HG03108 (cell line): ENCODE data around the gene PLTP.
"Not testable (repeated sequence)": the region's sequence is repeated elsewhere in the genome, so short reads cannot be mapped to it uniquely, and the experiment has no call there.

Experiments used
- ATAC-seq: cut with Tn5 transposase; IDR thresholded peaks from one replicate; pipeline ENCODE4 v1.9.1; 2021; ENCODE audit warnings: moderate library complexity; ENCODE audit not compliant: unreplicated experiment

PLTP gene

GRCh38 chr20:45944965-45945677, 33.2 kb upstream of the PLTP start:
- no peak for ATAC-seq

- no peak for ATAC-seq
Observed at GRCh38 chr20:45944151-45944964, 32.4 kb upstream of the PLTP start.

DNA sequence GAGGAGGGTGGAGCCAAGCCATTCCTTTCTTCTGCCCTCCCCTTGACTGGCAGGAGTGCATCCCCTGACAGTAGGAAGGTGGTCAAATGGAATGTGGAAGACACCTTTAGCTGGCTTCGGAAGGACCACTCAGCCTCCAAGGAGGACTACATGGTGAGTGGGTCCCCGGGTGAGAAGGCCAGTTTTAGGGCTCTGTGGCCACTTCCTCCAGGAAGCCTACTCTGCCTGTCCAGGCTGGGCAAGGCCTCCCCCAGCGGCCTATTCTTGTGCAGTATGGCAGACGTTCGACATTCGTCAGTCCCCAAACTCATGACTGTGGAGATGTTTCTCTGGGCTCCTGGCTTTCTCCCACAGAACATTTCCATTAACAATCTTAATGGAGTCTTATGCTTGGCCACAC, 31.7 kb upstream of the PLTP start:
- no peak for ATAC-seq

GRCh38 chr20:45940469-45940868, 28.5 kb upstream of the PLTP start:
- no peak for ATAC-seq

DNA sequence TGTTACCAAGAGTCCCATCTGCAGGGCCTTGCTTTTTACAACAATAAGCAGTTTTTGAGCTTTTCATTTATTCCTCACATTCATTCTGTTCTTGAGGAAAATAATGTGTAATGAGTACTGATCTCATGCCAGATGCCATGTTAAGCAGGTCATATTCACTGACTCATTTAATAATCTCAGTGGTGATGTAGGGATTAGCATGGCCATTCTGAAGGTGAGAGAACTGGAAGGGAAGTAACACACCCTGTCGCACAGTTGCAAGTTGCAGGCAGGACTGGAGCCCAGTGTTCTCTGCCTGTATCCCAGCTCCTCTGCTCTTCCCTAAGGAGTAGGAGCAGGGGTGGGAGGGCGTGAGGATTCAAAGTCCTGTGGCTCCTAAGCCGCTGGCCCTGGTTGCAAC, 28.1 kb upstream of the PLTP start:
- ATAC-seq, result no peak

DNA sequence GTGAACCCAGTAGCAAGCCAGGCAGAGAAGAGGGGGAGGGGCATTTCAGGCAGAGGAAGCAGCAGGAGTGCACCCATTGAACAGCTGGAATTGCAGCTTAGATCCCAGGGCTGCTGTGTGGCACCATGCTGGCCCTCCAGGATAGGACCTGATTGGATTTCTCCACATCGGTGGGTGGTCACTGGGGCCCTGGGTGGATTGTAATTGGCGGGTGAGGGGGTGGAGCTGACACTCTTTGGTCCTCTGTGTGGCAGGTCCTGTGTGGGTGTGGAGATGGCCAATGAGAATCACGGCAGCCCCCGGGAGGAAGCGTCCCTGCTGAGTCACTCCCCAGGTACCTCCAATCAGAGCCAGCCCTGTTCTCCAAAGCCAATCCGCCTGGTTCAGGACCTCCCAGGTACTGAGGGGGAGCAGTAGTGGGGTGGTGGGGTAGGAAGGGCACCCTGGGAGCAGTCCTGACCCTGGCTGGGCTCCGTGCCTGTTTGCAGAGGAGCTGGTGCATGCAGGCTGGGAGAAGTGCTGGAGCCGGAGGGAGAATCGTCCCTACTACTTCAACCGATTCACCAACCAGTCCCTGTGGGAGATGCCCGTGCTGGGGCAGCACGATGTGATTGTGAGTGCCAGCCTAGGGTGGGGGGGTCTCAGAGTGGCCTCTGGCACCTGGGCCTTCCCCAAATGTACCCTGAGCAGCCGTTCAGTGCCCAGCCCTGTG, 26.9 kb upstream of the PLTP start:
- no peak for ATAC-seq

- ATAC-seq, result no peak
Observed at GRCh38 chr20:45937765-45938164, 25.8 kb upstream of the PLTP start.

DNA sequence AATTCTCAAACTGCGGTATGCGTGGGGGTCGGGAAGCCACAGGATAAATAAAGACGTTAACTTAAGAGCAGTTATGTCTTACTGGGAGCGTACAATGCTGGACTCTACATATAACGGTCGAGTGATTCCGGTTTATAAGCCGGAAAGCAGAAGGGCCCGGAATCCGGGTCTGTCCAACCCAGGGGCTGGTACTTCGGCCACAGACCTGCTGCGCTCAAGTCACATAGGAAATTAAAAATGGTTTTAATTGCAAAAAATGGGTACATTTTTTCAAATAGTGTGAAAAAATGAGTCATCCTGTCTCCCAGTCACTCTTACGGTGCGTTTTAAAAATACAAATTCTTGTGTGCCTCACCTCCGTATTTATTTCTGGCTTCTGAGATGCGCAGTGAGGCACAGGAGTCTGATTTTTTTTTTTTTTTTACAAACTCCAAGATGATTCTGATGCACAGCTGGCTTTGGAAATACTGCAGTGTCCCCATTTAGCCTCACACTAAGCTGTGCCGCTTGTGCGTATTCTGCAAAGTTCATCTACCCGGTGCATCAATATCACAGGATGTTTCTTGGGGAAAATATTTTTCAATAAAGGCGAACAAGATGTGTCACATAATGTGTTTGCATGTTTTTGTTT, 23.6 kb upstream of the PLTP start:
- ATAC-seq, result peak; percentile 3

DNA sequence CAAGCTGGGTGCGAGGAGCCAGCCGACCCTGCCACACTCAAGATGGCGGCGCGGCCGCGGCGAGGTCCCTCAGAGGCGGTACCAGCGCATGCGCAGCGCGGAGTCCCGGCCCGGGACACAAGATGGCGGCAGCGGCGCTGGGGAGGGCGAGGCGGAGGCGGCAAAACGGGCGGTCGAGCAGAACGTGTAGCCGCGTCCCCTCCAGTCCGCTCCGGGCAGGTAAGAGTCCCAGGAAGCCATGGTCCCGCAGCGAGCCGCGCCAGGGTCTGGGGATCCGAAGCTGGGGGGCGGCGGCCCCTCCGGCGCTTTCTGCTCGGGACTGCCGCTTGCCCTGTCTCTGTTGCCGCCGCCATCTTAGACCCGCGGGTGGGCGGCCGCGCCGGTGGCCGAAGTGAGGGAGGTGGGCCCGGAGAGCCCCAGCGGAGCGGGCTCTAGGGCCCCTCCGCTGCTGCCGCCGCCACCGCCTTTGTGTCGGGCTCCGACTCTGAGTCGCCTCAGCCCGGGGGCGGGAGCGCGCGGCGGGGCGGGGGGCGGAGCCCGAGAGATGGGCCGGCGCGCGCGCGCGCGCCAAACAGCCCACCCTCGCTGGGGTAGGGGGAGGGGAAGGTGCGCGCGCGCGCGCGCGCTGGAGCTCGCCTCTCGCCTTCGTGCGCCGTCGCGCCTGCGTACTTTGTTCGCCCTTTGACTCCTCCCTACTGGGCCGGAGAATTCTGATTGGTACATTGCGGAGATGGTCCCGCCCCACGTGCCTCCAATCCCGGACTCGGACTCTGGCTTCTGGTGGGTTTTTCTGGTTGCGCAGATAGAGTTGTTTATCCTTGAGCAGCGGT, 22.8 kb upstream of the PLTP start, which contains the start of gene PCIF1:
PCIF1 (plus strand) TSS at position 98 of the 830 bp plus-strand sequence. CDS start 4,317 bp downstream, outside the sequence.
- ATAC-seq, result peak; percentile 77

GRCh38 chr20:45934046-45934585, 22.2 kb upstream of the PLTP start:
- peak; percentile 2 for ATAC-seq

DNA sequence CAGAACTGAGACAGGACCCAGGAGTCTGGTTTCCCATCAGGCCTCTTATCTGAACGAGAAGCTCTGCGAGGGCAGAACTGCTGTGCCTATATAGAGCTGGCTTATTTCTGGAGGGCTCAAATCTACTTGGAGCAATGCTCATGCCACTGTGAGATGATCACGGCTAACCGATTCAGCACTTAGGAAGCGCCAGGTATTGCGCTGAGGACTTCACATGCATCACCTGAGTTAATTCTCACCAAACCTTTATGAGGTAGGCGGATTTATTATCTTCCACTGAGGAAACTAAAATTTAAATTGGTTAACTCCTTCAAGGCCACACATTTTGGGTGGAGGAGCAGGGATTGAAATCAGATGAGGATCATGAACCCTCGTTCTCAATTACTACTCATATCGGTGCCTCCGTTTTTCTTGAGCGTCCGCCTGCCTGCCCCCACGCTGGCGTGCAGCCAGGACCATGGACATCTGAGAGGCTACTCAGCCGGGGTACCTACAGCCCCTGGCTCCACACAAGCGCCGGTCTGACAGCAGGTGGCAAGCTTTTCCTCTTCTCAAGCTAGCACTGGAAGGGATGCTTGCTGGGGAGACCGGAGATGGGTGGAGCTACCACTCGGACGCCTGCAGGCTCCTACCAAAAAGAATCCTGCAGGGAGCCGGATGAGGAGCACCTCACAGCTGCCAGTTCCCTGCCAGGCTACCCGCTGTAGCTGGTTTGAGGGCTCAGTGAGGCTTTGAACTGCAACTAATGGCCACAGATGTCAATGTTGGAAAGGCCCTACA, 21.5 kb upstream of the PLTP start:
- ATAC-seq, result peak; percentile 34

DNA sequence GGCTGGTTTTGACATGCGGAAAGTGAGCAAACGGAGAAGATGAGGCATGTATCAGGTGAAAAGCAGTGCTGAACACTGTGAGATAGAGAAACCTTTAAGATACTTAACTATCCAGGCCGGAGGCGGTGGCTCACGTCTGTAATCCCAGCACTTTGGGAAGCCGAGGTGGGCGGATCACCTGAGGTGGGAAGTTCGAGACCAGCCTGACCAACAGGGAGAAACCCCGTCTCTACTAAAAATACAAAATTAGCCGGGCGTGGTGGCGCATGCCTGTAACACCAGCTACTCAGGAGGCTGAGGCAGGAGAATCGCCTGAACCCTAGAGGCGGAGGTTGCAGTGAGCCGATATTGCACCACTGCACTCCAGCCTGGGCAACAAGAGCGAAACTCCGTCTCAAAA, 19.7 kb upstream of the PLTP start:
- not testable (repeated sequence) for ATAC-seq

GRCh38 chr20:45927071-45927878, 15.3 kb upstream of the PLTP start:
- ATAC-seq, result no peak

DNA sequence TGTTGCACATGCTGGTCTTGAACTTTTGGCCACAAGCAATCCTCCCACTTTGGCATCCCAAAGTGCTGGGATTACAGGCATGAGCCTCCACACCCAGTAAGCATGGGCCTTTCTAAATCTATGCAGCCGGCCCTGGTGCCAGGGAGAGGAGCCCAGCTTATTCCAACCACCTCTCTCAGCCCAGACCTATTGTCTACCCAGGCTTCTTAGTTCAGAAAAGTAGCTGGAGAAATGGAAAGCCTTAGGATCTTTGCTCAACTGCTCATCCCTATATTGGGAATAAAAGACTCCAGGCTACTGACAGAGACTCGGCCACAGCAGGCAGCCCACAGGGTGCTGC, 14.7 kb upstream of the PLTP start:
- no peak for ATAC-seq

DNA sequence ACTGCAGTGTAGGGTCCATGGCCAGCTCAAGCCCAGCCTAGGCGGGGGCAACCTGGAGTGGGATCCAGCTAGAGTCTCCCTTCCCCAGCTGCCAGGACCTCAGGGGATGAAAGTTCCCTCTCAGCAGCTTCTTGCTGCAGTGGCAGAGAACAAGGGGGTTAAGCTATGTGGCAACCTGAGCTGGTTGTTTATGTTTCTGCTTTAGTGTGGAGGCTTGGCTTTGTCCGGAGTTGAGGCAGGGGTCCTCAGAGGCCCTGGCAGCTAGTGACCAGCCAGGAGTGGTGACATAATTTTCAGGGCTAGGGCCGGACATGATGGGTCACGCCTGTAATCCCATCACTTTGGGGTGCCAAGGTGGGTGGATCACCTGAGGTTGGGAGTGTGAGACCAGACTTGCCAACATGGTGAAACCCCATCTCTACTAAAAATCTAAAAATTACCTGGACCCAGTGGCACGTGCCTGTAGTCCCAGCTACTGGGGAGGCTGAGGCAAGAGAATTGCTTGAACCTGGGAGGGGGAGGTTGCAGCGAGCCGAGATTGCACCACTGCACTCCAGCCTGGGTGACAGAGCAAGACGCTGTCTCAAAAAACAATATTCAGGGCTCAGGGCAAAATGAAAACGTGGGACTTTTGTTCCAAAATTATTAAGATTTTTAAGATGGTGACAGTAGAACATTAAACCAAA, 14.0 kb upstream of the PLTP start:
- ATAC-seq, result no peak

DNA sequence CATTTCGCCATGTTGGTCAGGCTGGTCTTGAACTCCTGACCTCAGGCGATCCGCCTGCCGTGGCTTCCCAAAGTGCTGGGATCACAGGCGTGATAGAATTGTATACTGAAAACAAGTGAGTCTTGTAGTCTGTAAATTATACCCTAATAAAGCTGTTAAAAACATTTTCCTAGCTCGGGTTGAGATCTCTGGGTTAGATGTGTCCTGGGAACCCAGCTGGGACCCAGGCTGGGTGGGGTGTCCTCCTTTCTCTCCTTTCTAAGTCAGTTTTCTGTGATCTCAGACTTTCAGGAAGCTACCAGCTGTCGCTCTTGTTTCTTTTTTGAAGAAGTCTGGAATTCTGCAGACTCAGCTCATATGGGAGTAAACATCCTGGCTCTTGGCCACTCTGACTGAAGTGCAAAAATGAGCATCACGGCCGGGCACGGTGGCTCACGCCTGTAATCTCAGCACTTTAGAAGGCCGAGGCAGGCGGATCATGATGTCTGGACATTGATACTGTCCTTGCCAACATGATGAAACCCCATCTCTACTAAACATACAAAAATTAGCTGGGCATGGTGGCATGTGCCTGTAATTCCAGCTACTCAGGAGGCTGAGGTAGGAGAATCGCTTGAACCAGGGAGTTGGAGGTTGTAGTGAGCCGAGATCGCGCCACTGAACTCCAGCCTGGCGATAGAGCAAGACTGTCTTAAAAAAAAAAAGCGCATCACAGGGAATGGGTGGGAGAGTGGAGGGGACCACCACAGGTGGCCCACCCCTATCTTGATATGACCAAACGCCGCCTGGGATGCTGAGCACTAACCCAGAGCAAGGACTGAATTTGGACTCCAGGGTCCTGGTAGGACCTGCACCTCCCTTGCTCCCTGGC, 12.7 kb upstream of the PLTP start:
- ATAC-seq, result no peak
